Mononuclear cell (primary cell): ENCODE results near the gene OR5AN1. TPM values are rescaled to one million over a fixed set of nuclear protein-coding genes. Genes with fewer than 3 reads are reported as not detected.

ENCODE experiments used
- H3K27me3 ChIP-seq: 2 replicates; pipeline ENCODE4 v1.6.0; 2011; ENCODE audit warnings: low read length, control low read depth; ENCODE audit not compliant: insufficient read depth
- H3K4me1 ChIP-seq: 2 replicates; pipeline ENCODE4 v1.5.1; 2011; ENCODE audit warnings: mild to moderate bottlenecking, low read length, control low read depth; ENCODE audit not compliant: insufficient read depth
- H3K4me3 ChIP-seq: 2 replicates; pipeline ENCODE4 v1.5.1; 2011; ENCODE audit warnings: mild to moderate bottlenecking, low read length, moderate library complexity
- H3K9me3 ChIP-seq: 2 replicates; pipeline ENCODE4 v1.5.1; 2011; ENCODE audit warnings: low read depth, mild to moderate bottlenecking, control low read depth, low read length
- total RNA-seq: library from RNA; depleted of rRNA; stranded (reverse); fragments of >200 nt; gene quantifications from one replicate; pipeline ENCODE4 v1.2.3, GENCODE V29; 2012

The OR5AN1 gene
- total RNA-seq, 1 donor = 0.10 TPM

DNA sequence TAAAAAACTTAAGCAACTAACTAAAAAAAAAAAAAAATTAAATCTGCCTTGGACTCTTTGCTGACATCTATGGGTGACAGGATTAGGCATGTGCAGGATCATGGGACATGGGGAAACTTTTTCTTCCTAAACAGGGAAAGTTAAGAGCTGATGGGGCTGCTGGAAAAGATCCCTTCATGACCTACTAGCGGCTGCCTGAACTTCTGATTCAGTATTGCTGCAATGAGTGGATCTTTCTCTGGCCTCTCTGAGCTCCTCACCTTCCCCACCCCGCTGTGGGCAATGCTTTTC, 42.5 kb downstream of the OR5AN1 start:
- Histone ChIP-seq H3K4me3 (no peak overlapping the region), H3K27me3 (no peaks in the 10 kb centered on the region), H3K4me1 (no peaks in the 10 kb centered on the region), H3K9me3 (peaks cover 16% of the 10 kb centered on the region)

DNA sequence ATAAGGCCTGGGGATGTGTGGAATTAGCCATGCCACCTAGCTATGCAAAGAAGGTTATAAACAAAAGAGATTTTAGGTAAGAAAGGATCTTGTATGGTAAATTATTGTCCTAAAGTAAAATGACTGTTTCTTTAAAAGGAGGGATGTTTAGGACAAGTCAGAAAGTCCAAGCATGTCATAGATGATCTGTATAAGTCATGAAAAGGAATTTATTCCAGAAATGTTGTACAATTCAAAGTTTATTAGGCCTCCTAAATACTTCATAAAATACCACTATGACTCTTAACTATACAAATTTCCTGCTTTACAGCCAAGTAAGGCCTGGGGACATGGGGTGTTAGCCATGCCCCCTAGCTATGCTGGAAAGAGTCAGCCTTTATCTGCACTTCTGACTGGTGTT, 44.9 kb downstream of the OR5AN1 start:
- Histone ChIP-seq H3K9me3 (peaks cover 16% of the 10 kb centered on the region), H3K4me3 (no peak overlapping the region), H3K27me3 (no peaks in the 10 kb centered on the region), H3K4me1 (no peaks in the 10 kb centered on the region)

DNA sequence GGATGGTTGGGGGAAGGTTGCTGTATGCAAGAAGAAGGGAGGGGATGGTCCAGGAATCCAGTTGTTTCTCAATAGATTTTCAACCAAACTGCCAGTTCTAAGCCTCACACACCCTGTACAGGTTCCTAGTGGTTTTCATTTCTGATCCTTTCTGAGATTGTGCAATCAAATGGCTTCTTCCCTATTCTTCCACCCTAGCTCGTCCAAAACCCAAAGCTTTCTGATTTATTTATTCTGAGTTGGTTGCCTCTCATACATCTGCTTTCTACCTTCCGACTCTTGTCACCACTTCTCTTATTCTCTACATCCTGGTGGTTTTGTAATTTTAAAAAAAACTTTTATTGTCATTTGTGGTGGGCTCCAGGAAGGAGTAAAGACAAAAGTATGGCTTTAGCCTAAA, 55.0 kb downstream of the OR5AN1 start:
- Histone ChIP-seq H3K9me3 (peaks cover 27% of the 10 kb centered on the region), H3K4me1 (peaks cover 19% of the 10 kb centered on the region), H3K27me3 (peaks cover 6% of the 10 kb centered on the region), H3K4me3 (no peak overlapping the region)

DNA sequence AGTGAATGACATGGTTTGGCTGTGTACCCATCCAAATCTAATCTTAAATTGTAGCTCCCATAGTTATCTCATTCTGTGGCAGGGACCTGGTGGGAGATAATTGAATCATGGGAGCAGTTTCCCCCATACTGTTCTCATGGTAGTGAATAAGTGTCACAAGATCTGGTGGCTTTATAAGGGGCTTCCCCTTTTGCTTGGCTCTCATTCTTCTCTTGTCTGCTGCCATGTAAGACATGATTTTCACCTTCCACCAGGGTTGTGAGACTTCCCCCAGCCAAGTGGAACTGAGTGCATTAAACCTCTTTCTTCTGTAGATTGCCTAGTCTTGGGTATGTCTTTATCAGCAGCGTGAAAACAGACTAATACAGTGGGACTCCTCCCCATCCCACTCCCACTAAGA, 56.4 kb downstream of the OR5AN1 start:
- H3K27me3 ChIP-seq = peaks cover 6% of the 10 kb centered on the region
- H3K4me3 ChIP-seq = no peak overlapping the region
- H3K9me3 ChIP-seq = peaks cover 17% of the 10 kb centered on the region
- peaks cover 19% of the 10 kb centered on the region for H3K4me1 ChIP-seq

DNA sequence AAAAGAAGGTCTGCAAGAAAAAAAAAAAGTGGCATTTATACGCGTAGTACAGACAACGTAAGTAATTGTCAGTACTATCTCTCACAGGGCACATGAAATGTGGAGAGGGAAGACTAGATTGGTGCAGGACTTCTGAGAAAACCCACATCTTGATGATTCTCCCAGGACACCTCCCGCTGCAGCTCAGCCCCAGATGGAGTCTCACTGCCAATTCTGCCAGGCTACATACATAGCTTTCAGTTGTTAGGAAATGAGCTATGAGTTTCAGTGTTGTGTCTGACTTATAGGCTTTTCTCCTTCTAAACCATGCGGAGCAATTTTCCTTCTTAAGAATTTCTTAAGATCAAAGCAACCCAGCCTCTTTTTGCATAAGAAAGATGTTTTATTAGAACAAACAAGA, 57.9 kb downstream of the OR5AN1 start:
- Histone ChIP-seq H3K27me3 (peaks cover 6% of the 10 kb centered on the region), H3K4me3 (no peak overlapping the region), H3K4me1 (peaks cover 19% of the 10 kb centered on the region), H3K9me3 (peaks cover 4% of the 10 kb centered on the region)

DNA sequence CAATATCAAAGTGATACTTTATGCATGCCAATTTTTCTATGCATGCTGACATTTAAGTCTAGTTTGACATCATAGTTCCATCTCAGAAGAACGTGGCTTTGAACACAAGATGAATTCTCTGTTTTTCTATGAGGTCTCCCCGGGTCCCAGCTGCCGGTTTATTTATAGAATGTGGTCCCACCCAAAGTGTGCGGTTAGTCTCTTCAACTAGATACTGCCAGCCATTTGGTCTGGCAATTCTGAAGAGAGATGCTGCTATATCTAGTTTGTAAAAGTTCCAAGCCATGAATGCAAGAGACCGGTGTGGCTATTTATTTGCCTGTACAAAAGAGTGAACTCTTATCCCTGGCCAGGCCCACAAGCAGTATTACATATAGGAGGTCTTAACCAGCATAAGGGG, 58.3 kb downstream of the OR5AN1 start:
- H3K27me3 ChIP-seq = peaks cover 6% of the 10 kb centered on the region
- no peak overlapping the region for H3K4me3 ChIP-seq
- H3K9me3 ChIP-seq = peaks cover 4% of the 10 kb centered on the region
- H3K4me1 ChIP-seq = peaks cover 19% of the 10 kb centered on the region

DNA sequence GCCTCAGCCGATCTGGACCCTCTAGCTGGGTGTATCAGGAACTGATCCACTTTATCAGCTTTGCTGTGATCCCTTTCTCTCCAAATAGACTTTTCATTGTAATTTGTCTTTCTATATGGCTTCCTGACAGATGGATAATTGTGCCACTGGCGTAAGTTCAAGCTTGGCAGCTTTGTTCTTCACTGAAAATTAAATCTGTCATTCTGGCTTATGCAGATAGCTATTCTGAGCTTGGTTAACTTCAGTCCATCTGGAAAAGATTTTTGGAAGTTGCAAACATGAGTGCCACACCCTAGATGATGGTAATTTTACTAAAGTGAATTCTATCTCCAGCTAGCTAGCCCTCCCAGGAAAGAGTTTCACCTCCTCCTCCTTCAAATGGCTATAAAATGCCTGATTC, 59.5 kb downstream of the OR5AN1 start:
- H3K4me1 ChIP-seq = peaks cover 16% of the 10 kb centered on the region
- no peak overlapping the region for H3K4me3 ChIP-seq
- no peaks in the 10 kb centered on the region for H3K9me3 ChIP-seq
- peaks cover 4% of the 10 kb centered on the region for H3K27me3 ChIP-seq

Other genes starting within 250 kb of the OR5AN1 start
- 29.4 TPM for gene FAM111A, start 216.0 kb upstream of the OR5AN1 start, total RNA-seq
- gene DTX4, start 186.8 kb upstream of the OR5AN1 start, total RNA-seq = 5.2 TPM
- 84.1 TPM for gene MPEG1, start 146.0 kb upstream of the OR5AN1 start, total RNA-seq
- gene OR5A2, start 67.5 kb downstream of the OR5AN1 start, total RNA-seq = not detected
- gene OR5A1, start 77.6 kb downstream of the OR5AN1 start, total RNA-seq = under 0.01 TPM
- gene OR4D6, start 98.1 kb downstream of the OR5AN1 start, total RNA-seq = not detected
- gene OR4D10, start 114.4 kb downstream of the OR5AN1 start, total RNA-seq = not detected
- gene OR4D11, start 144.7 kb downstream of the OR5AN1 start, total RNA-seq = not detected
- under 0.01 TPM for gene OR4D9, start 152.6 kb downstream of the OR5AN1 start, total RNA-seq